ENCODE measurements around the gene PYGB.
A peak's percentile ranks its signal among the peaks of the same experiment; 100 is the strongest.

PYGB gene
- 56.2 to 103 (median 81.4) reads per million in 9 experiments for total RNA-seq

GRCh38 chr20:25247956-25248785 lies at the start of gene PYGB:
TSS of gene PYGB (plus strand) at chr20:25248085. CDS start at chr20:25248179, 94 bp downstream.
- H3K9me3 Mint-ChIP-seq: no peaks in the 10 kb centered on the region
- ATAC-seq (replicated peaks): peak; percentile 83

DNA sequence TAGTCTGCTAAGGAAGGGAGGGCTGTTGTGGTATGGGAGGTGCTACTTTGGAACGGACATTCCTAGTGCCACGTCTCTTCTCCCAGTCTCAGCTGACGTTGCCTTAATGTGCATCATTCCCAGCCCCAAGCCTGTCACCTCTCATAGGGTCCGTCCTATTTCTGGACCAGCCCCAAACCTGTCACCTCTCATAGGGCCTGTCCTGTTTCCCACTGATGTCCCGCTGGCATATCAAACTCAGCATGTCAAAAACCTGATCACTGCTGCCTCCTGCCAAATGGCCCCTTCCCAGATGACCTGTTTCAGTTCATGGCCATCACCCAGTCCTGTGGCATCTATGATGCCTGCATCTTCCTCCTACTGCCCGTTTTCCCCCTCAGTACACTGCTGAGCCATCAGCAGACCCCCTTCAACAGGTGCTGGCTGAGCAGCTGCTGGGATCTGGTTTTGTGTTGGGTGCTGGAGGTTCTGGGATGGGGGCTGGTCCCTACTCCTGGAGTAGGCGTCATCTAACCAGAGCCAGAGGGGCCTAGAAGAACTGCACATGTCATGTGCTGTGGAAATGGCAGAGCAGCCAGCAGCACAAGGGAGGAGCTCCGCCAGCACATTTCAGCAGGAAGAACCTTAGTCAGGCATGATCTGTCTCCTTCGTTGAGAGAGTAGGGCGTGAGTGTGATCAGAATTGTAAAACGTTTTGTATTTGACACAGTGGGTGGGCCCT lies 49.1 kb upstream of the PYGB start:
- H3K27ac Mint-ChIP-seq: peak overlapping the region in 1 of 2 donors; percentile 66
- H3K9me3 Mint-ChIP-seq: no peaks in the 10 kb centered on the region
- no peak overlapping the region for H3K4me3 Mint-ChIP-seq
- no peaks in the 10 kb centered on the region for H3K36me3 Mint-ChIP-seq (ENCODE audit: insufficient read depth)
- H3K27me3 Mint-ChIP-seq: no peaks in the 10 kb centered on the region
- ATAC-seq (replicated peaks) (no peak), DNase-seq (no peak)
- H3K4me1 Mint-ChIP-seq (ENCODE audit: low read depth in 2 of 2): peaks cover 46 to 65% of the 10 kb centered on the region in 2 donors

More at GRCh38 chr20:25247956-25248785, at the start of gene PYGB:
- H3K36me3 Mint-ChIP-seq (ENCODE audit: insufficient read depth): peaks cover 8% of the 10 kb centered on the region
- DNase-seq: peak; percentile 53 to 66 (median 64)
- H3K4me3 Mint-ChIP-seq: peak within 1 kb of the TSS; percentile 90 to 91
- H3K27ac Mint-ChIP-seq: peak within 1 kb of the TSS; percentile 86 to 87
- peaks cover 30 to 36% of the 10 kb centered on the region in 2 donors for H3K4me1 Mint-ChIP-seq (ENCODE audit: low read depth in 2 of 2)
- H3K27me3 Mint-ChIP-seq: peaks cover 0 to 7% of the 10 kb centered on the region in 2 donors

DNA sequence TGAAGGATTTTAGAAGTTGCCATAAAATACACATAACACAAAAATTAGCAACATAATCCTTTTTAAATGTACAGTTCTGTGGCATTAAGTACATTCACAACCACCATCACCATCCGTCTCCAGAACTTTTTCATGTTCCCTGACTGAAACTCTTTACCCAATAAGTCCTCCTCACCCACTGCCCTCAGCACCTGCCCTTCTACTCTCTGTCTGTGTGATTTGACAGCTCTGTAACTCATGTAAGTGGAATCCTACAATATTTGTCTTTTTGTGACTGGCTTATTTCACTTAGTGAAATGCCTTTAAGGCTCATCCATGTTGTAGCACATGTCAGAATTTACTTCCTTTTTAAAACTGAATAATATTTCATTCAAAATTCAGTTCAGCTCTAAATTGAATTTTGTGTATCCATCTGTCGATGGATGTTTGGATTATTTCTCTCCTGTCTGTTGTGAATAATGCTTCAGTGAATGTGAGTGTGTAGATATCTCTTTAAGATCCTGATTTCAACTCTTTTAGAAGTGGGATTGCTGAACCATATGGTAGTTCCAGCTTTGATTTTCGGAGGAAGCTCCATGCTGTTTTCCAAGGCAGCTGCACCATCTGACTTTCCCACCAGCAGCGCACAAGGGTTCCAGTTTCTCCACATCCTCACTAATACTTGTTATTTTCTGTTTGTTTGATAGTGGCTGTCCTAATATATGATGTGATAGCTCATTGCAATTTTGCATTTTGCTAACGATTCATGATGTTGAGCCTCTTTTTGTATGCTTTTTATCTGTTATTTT lies 48.2 kb upstream of the PYGB start:
- Mint-ChIP-seq H3K4me1 (ENCODE audit: low read depth in 2 of 2) (peaks cover 47 to 63% of the 10 kb centered on the region in 2 donors), H3K27ac (peak overlapping the region in 1 of 2 donors; percentile 66), H3K36me3 (ENCODE audit: insufficient read depth) (no peaks in the 10 kb centered on the region), H3K9me3 (no peaks in the 10 kb centered on the region), H3K4me3 (no peak overlapping the region), H3K27me3 (no peaks in the 10 kb centered on the region)
- ATAC-seq (replicated peaks) (no peak), DNase-seq (no peak)

- H3K36me3 Mint-ChIP-seq (ENCODE audit: insufficient read depth): no peaks in the 10 kb centered on the region
Observed at GRCh38 chr20:25203089-25203488, 44.8 kb upstream of the PYGB start.

GRCh38 chr20:25203871-25204320 lies 44.0 kb upstream of the PYGB start:
- DNase-seq (no peak), ATAC-seq (replicated peaks) (no peak)
- Mint-ChIP-seq H3K9me3 (no peaks in the 10 kb centered on the region), H3K27ac (peak overlapping the region in 1 of 2 donors; percentile 5), H3K4me3 (no peak overlapping the region), H3K4me1 (ENCODE audit: low read depth in 2 of 2) (peaks cover 23 to 42% of the 10 kb centered on the region in 2 donors), H3K27me3 (no peaks in the 10 kb centered on the region), H3K36me3 (ENCODE audit: insufficient read depth) (peaks cover under 1% of the 10 kb centered on the region)

More at GRCh38 chr20:25203089-25203488, 44.8 kb upstream of the PYGB start:
- no peaks in the 10 kb centered on the region for H3K27me3 Mint-ChIP-seq
- no peak for ATAC-seq (replicated peaks)
- H3K4me3 Mint-ChIP-seq: no peak overlapping the region
- H3K4me1 Mint-ChIP-seq (ENCODE audit: low read depth in 2 of 2): peaks cover 28 to 43% of the 10 kb centered on the region in 2 donors
- no peaks in the 10 kb centered on the region for H3K9me3 Mint-ChIP-seq
- no peak for DNase-seq
- no peak overlapping the region for H3K27ac Mint-ChIP-seq

GRCh38 chr20:25204550-25205276 lies 43.2 kb upstream of the PYGB start:
- DNase-seq (no peak), ATAC-seq (replicated peaks) (no peak)
- H3K4me1 Mint-ChIP-seq (ENCODE audit: low read depth in 2 of 2): peaks cover 19 to 34% of the 10 kb centered on the region in 2 donors
- H3K36me3 Mint-ChIP-seq (ENCODE audit: insufficient read depth): peaks cover 3% of the 10 kb centered on the region
- peak overlapping the region; percentile 5 to 19 for H3K27ac Mint-ChIP-seq
- H3K27me3 Mint-ChIP-seq: no peaks in the 10 kb centered on the region
- no peaks in the 10 kb centered on the region for H3K9me3 Mint-ChIP-seq
- no peak overlapping the region for H3K4me3 Mint-ChIP-seq

- ATAC-seq (replicated peaks) (no peak), DNase-seq (no peak)
- peak overlapping the region; percentile 5 to 26 for H3K27ac Mint-ChIP-seq
- peaks cover 9% of the 10 kb centered on the region for H3K36me3 Mint-ChIP-seq (ENCODE audit: insufficient read depth)
- H3K9me3 Mint-ChIP-seq: no peaks in the 10 kb centered on the region
- H3K4me3 Mint-ChIP-seq: no peak overlapping the region
- H3K4me1 Mint-ChIP-seq (ENCODE audit: low read depth in 2 of 2): peaks cover 19 to 27% of the 10 kb centered on the region in 2 donors
- H3K27me3 Mint-ChIP-seq: no peaks in the 10 kb centered on the region
Observed at GRCh38 chr20:25205277-25206062, 42.4 kb upstream of the PYGB start.

DNA sequence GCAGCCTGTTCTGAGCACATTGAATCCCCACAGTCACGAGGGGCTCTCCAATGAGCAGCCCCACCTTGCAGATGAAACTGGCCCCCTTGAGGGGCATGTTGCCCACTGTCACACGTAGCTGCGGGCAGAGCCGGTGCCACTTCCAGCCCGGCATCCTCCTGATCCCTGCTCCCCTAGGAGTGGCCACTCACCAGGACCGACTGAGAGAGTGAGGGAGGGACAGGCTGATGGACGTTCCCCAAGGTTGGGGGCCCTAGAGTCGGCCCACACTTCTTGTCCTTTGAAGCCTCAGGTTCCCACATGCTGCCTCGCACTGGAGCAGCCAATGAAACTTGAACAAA lies 41.9 kb upstream of the PYGB start:
- Mint-ChIP-seq H3K27ac (peak overlapping the region in 1 of 2 donors; percentile 26), H3K4me1 (ENCODE audit: low read depth in 2 of 2) (peaks cover 18 to 21% of the 10 kb centered on the region in 2 donors), H3K9me3 (no peaks in the 10 kb centered on the region), H3K27me3 (no peaks in the 10 kb centered on the region), H3K36me3 (ENCODE audit: insufficient read depth) (peaks cover 12% of the 10 kb centered on the region), H3K4me3 (no peak overlapping the region)
- no peak for DNase-seq
- no peak for ATAC-seq (replicated peaks)

GRCh38 chr20:25206548-25206947 lies 41.3 kb upstream of the PYGB start:
- ATAC-seq (replicated peaks) (no peak), DNase-seq (no peak)
- Mint-ChIP-seq H3K9me3 (no peaks in the 10 kb centered on the region), H3K27me3 (no peaks in the 10 kb centered on the region), H3K4me1 (ENCODE audit: low read depth in 2 of 2) (peaks cover 14 to 16% of the 10 kb centered on the region in 2 donors), H3K27ac (no peak overlapping the region), H3K36me3 (ENCODE audit: insufficient read depth) (peaks cover 12% of the 10 kb centered on the region), H3K4me3 (no peak overlapping the region)

GRCh38 chr20:25207149-25207959 lies 40.5 kb upstream of the PYGB start:
- ATAC-seq (replicated peaks): no peak
- no peak overlapping the region for H3K27ac Mint-ChIP-seq
- H3K36me3 Mint-ChIP-seq (ENCODE audit: insufficient read depth): peaks cover 12% of the 10 kb centered on the region
- H3K9me3 Mint-ChIP-seq: no peaks in the 10 kb centered on the region
- DNase-seq: no peak
- H3K4me1 Mint-ChIP-seq (ENCODE audit: low read depth in 2 of 2): peaks cover 13 to 15% of the 10 kb centered on the region in 2 donors
- H3K27me3 Mint-ChIP-seq: no peaks in the 10 kb centered on the region
- H3K4me3 Mint-ChIP-seq: no peak overlapping the region

GRCh38 chr20:25207960-25208534 lies 39.8 kb upstream of the PYGB start:
- no peak for DNase-seq
- Mint-ChIP-seq H3K27me3 (no peaks in the 10 kb centered on the region), H3K9me3 (no peaks in the 10 kb centered on the region), H3K36me3 (ENCODE audit: insufficient read depth) (peaks cover 12% of the 10 kb centered on the region), H3K27ac (no peak overlapping the region), H3K4me3 (no peak overlapping the region), H3K4me1 (ENCODE audit: low read depth in 2 of 2) (peaks cover 13 to 14% of the 10 kb centered on the region in 2 donors)
- no peak for ATAC-seq (replicated peaks)

Data from effector memory CD8-positive, alpha-beta T cell (primary cell).